GM23338 (cell line): ENCODE results near the gene RSBN1L. TPM values are rescaled to one million over a fixed set of nuclear protein-coding genes. Genes with fewer than 3 reads are reported as not detected.

Source experiments
- ATAC-seq: fragments of 200-7000 bp; cut with Tn5 transposase; 3 replicates; pipeline ENCODE4 v1.9.1; 2020
- DNase-seq: peaks from one replicate; pipeline ENCODE4 v3.0.0-alpha.2; 2015; ENCODE audit warnings: low spot score
- H2AFZ ChIP-seq: fragments of 200-600 bp; sonication (generic); 2 replicates; pipeline ENCODE4 v1.8.0; 2016; ENCODE audit warnings: antibody characterized with exemption, mild to moderate bottlenecking, moderate library complexity
- H3F3A ChIP-seq: fragments of 200-600 bp; sonication (generic); replicated peaks from 2 replicates; pipeline ENCODE4 v1.8.0; 2017; ENCODE audit warnings: antibody characterized with exemption, mixed run types, low read depth
- H3K27ac ChIP-seq: fragments of 200-600 bp; sonication (generic); 2 replicates; pipeline ENCODE4 v1.6.1; 2016; ENCODE audit warnings: low read depth
- H3K27me3 ChIP-seq: fragments of 200-600 bp; sonication (generic); 2 replicates; pipeline ENCODE4 v1.8.0; 2016; ENCODE audit warnings: mild to moderate bottlenecking, mixed run types, moderate library complexity; ENCODE audit not compliant: insufficient read depth
- H3K36me3 ChIP-seq: fragments of 200-600 bp; sonication (generic); 2 replicates; pipeline ENCODE4 v1.8.0; 2016; ENCODE audit warnings: mild to moderate bottlenecking; ENCODE audit not compliant: insufficient read depth
- H3K4me1 ChIP-seq: fragments of 200-600 bp; sonication (generic); 2 replicates; pipeline ENCODE4 v1.8.0; 2016; ENCODE audit warnings: mild to moderate bottlenecking, moderate library complexity; ENCODE audit not compliant: insufficient read depth
- H3K4me2 ChIP-seq: fragments of 200-600 bp; sonication (generic); 2 replicates; pipeline ENCODE4 v1.7.1; 2017; ENCODE audit warnings: mixed run types
- H3K4me3 ChIP-seq: fragments of 200-600 bp; sonication (generic); 2 replicates; pipeline ENCODE4 v1.6.1; 2016; ENCODE audit warnings: mixed run types
- H3K79me2 ChIP-seq: fragments of 200-600 bp; sonication (generic); replicated peaks from 2 replicates; pipeline ENCODE4 v1.8.0; 2017; ENCODE audit warnings: mild to moderate bottlenecking; ENCODE audit not compliant: insufficient read depth
- H3K9me2 ChIP-seq: fragments of 200-600 bp; sonication (generic); 2 replicates; pipeline ENCODE4 v1.8.0; 2017; ENCODE audit not compliant: insufficient read depth
- H4K20me1 ChIP-seq: fragments of 200-600 bp; sonication (generic); replicated peaks from 2 replicates; pipeline ENCODE4 v1.8.0; 2017; ENCODE audit warnings: mild to moderate bottlenecking; ENCODE audit not compliant: insufficient read depth
- H3K27ac Mint-ChIP-seq: 2 replicates; pipeline ENCODE4 v1.8.0; 2020; ENCODE audit warnings: inconsistent platforms, mild to moderate bottlenecking, moderate library complexity, mixed read lengths
- H3K27me3 Mint-ChIP-seq: 3 replicates; pipeline ENCODE4 v1.8.0; 2022; ENCODE audit warnings: low read depth, mild to moderate bottlenecking, moderate library complexity, mixed read lengths, inconsistent platforms; ENCODE audit not compliant: insufficient read depth, poor library complexity
- H3K36me3 Mint-ChIP-seq: 3 replicates; pipeline ENCODE4 v1.8.0; 2021; ENCODE audit warnings: low read depth, mild to moderate bottlenecking, inconsistent platforms, moderate library complexity, mixed read lengths
- H3K4me1 Mint-ChIP-seq: 3 replicates; pipeline ENCODE4 v1.8.0; 2020; ENCODE audit warnings: mild to moderate bottlenecking, inconsistent platforms, mixed read lengths
- H3K4me3 Mint-ChIP-seq: 3 replicates; pipeline ENCODE4 v1.8.0; 2021; ENCODE audit warnings: moderate library complexity, mild to moderate bottlenecking, inconsistent platforms, mixed read lengths
- H3K9me3 Mint-ChIP-seq: 3 replicates; pipeline ENCODE4 v1.8.0; 2020; ENCODE audit warnings: moderate library complexity, mild to moderate bottlenecking, inconsistent platforms, mixed read lengths
- CREB1 ChIP-seq: fragments of 250-450 bp; sonication (Bioruptor Pico); IDR thresholded peaks from 2 replicates; pipeline ENCODE4 v1.5.0; 2020; ENCODE audit warnings: low read depth, mild to moderate bottlenecking, moderate library complexity
- EZH2 ChIP-seq: fragments of 200-600 bp; sonication (generic); IDR thresholded peaks from one replicate; pipeline ENCODE4 v1.8.0; 2017; ENCODE audit warnings: antibody characterized with exemption, mild to moderate bottlenecking, low read depth; ENCODE audit not compliant: unreplicated experiment
- POLR2AphosphoS5 ChIP-seq: IDR thresholded peaks from 2 replicates; pipeline ENCODE4 v1.6.1; 2016; ENCODE audit warnings: antibody characterized with exemption, low read depth
- ZNF331 ChIP-seq: fragments of 250-450 bp; sonication (Bioruptor Pico); IDR thresholded peaks from 2 replicates; pipeline ENCODE4 v1.5.0; 2020; ENCODE audit warnings: low read depth, mild to moderate bottlenecking, moderate library complexity
- ZNF462 ChIP-seq: fragments of 250-450 bp; sonication (Bioruptor Pico); IDR thresholded peaks from 2 replicates; pipeline ENCODE4 v1.5.0; 2020; ENCODE audit warnings: mild to moderate bottlenecking, moderate library complexity
- polyA plus RNA-seq: library from polyadenylated mRNA; unstranded; fragments of >200 nt; fragmentation: Nextera tagmentation; extraction: Ambion mirVana; gene quantifications from 2 replicates; pipeline ENCODE4 v1.2.1, GENCODE V29; 2016
- total RNA-seq: library from RNA; depleted of rRNA; stranded (reverse); fragments of >200 nt; shearing (Covaris generic); gene quantifications from 2 replicates; pipeline ENCODE4 v1.2.3, GENCODE V29; 2014

The RSBN1L gene
- total and polyA plus RNA-seq, 2 experiments from 2014 or later = 9.7 to 19.7 TPM

- TF ChIP-seq ZNF462 (CRISPR knock-in tag) (no peak), POLR2AphosphoS5 (no peak)
These were observed 40.7 kb downstream of the RSBN1L start (continued) for GRCh38 chr7:77736991-77737390.

- Histone ChIP-seq H3K27me3 (no peaks in the 10 kb centered on the region), H3K79me2 (peaks cover 56% of the 10 kb centered on the region), H2AFZ (no peak overlapping the region), H3K9me2 (no peaks in the 10 kb centered on the region), H3K4me3 (no peak overlapping the region), H3F3A (no peaks in the 10 kb centered on the region), H3K36me3 (no peaks in the 10 kb centered on the region), H3K27ac (peak overlapping the region; percentile 28; the same call in 1 of the 2 replicates), H3K4me1 (no peaks in the 10 kb centered on the region), H4K20me1 (no peaks in the 10 kb centered on the region), H3K4me2 (no peak overlapping the region)
- ATAC-seq (no peak), DNase-seq (no peak)
- no peaks in the 10 kb centered on the region for H3K27me3 Mint-ChIP-seq
- no peak overlapping the region for H3K4me3 Mint-ChIP-seq
- H3K4me1 Mint-ChIP-seq = no peaks in the 10 kb centered on the region
- H3K27ac Mint-ChIP-seq = no peak overlapping the region; the same call in 1 of the 2 replicates
- peaks cover 14% of the 10 kb centered on the region for H3K36me3 Mint-ChIP-seq
- TF ChIP-seq CREB1 (CRISPR knock-in tag) (no peak), ZNF331 (CRISPR knock-in tag) (no peak), EZH2 (no peak), POLR2AphosphoS5 (no peak)
- no peaks in the 10 kb centered on the region for H3K9me3 Mint-ChIP-seq
These were observed 42.1 kb downstream of the RSBN1L start for GRCh38 chr7:77738382-77738781.
